HG03520 (cell line): ENCODE results near the gene ADAM21.
"Not testable (repeated sequence)": the region's sequence is repeated elsewhere in the genome, so short reads cannot be mapped to it uniquely, and the experiment has no call there.

ENCODE experiments used
- ATAC-seq: cut with Tn5 transposase; IDR thresholded peaks from one replicate; pipeline ENCODE4 v1.9.1; 2021; ENCODE audit warnings: mild to moderate bottlenecking, moderate library complexity; ENCODE audit not compliant: unreplicated experiment

Gene ADAM21

DNA sequence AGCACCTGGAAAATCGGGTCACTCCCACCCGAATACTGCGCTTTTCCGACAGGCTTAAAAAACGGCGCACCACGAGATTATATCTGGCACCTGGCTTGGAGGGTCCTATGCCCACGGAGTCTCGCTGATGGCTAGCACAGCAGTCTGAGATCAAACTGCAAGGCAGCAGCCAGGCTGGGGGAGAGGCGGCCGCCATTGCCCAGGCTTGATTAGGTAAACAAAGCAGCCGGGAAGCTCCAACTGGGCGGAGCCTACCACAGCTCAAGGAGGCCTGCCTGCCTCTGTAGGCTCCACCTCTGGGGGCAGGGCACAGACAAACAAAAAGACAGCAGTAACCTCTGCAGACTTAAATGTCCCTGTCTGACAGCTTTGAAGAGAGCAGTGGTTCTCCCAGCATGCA, 23.5 kb downstream of the ADAM21 start:
- not testable (repeated sequence) for ATAC-seq

DNA sequence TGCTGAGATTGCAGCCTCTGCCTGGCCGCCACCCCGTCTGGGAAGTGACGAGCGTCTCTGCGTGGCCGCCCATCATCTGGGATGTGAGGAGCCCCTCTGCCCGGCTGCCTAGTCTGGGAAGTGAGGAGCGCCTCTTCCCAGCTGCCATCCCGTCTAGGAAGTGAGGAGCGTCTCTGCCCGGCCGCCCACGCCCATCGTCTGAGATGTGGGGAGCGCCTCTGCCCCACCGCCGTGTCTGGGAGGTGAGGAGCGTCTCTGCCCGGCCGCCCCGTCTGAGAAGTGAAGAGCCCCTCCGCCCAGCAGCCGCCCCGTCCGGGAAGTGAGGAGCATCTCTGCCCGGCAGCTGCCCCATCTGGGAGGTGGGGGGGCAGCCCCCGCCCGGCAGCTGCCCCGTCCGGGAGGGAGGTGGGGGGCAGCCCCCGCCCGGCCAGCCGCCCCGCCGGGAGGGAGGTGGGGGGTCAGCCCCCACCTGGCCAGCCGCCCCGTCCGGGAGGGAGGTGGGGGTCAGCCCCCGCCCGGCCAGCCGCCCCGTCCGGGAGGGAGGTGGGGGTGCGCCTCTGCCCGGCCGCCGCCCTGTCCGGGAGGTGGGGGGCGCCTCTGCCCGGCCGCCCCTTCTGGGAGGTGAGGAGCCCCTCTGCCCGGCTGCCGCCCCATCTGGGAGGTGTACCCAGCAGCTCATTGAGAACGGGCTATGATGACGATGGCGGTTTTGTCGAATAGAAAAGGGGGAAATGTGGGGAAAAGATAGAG, 25.6 kb downstream of the ADAM21 start:
- not testable (repeated sequence) for ATAC-seq

DNA sequence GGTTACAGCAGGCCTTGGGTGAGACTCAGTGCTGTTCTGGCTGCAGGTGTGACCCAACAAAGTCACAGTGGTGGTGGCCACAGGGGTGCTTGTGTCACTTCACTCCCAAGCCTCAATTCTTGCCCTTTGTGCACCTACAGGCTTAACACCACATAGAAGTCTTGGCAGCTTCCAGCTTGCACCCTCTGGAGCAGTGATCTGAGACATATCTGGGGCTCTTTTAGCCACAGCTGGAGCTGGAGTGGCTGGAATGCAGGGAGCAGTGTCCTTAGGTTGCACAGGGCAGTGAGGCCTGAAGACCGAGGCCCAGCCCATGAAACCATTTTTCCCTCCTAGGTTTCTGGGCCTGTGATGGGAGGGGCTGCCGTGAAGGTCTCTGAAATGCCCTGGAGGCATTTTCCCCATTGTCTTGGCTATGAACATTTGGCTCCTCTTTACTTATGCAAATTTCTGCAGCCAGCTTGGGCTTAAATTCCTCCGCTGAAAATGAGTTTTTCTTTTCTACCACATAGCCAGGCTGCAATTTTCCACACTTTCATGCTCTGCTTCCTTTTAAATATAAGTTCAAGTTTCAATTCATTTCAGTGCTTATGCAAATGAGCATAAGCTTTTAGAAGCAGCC, 37.7 kb downstream of the ADAM21 start:
- ATAC-seq, result no peak

DNA sequence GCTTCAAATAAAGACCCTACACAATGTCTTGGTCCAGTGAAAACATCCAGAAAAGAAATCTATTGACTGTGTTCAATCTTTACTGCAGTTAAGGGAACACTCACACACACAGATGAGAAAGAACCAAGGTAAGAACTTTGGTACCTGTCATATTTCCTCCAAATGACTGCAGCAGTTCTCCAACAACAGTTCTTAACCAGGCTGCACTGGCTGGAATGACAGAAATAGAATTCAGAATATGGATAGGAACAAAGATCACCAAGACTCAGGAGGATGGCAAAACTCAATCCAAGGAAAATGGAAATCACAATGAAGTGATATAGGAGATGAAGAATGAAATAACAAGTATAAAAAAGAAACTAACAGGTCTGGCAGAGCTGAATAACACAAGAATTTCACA, 46.2 kb downstream of the ADAM21 start:
- ATAC-seq, result no peak
